K562 (cell line): ENCODE results near the gene UNC80.

ENCODE experiments used
- EP300 ChIP-seq: IDR thresholded peaks from 2 replicates; pipeline ENCODE4 v1.6.1; 2012; ENCODE audit warnings: low read length, improper control_type of control experiment
- MAFK ChIP-seq: IDR thresholded peaks from 2 replicates; pipeline ENCODE4 v1.6.1; 2011; ENCODE audit warnings: low read length, improper control_type of control experiment
- PHF20 ChIP-seq: fragments of 450-650 bp; IDR thresholded peaks from 2 replicates; pipeline ENCODE4 v1.6.1; 2018; ENCODE audit not compliant: partially characterized antibody
- POLR2A ChIP-seq: fragments of 450-650 bp; conservative IDR thresholded peaks from 2 replicates; pipeline ENCODE4 v1.6.1; 2016
- POLR2AphosphoS5 ChIP-seq: IDR thresholded peaks from 2 replicates; pipeline ENCODE4 v1.6.1; 2011; ENCODE audit warnings: mild to moderate bottlenecking, low read depth, low read length, moderate library complexity; ENCODE audit not compliant: control insufficient read depth, insufficient read depth
- PREB ChIP-seq: sonication (generic); formaldehyde crosslinking; IDR thresholded peaks from 2 replicates; pipeline ENCODE4 v1.8.1; 2023; ENCODE audit warnings: mild to moderate bottlenecking, missing genetic modification reagents
- REST ChIP-seq, 2 experiments: fragments of 450-650 bp; formaldehyde crosslinking in 1 of 2; IDR thresholded peaks; 2 replicates each; pipeline versions ENCODE4 v1.4.0 to v1.6.1; 2014 to 2020; ENCODE audit warnings: mild to moderate bottlenecking in 2 of 2, borderline replicate concordance in 1 of 2, low read depth in 1 of 2
- UBTF ChIP-seq, 2 experiments: IDR thresholded peaks; 2 replicates each; pipeline ENCODE4 v1.6.1; 2012; ENCODE audit warnings: improper control_type of control experiment in 2 of 2, low read depth in 2 of 2, low read length in 2 of 2, borderline replicate concordance in 1 of 2
- ZFX ChIP-seq: sonication (generic); formaldehyde crosslinking; IDR thresholded peaks from 2 replicates; pipeline ENCODE4 v1.8.0; 2022; ENCODE audit warnings: mild to moderate bottlenecking, missing genetic modification reagents, moderate library complexity
- TF ChIP-seq, protein P1 (sequence below): fragments of 250-450 bp; sonication (Bioruptor Pico); IDR thresholded peaks from 2 replicates; pipeline ENCODE4 v1.5.0; 2020; ENCODE audit warnings: mild to moderate bottlenecking

DNA sequence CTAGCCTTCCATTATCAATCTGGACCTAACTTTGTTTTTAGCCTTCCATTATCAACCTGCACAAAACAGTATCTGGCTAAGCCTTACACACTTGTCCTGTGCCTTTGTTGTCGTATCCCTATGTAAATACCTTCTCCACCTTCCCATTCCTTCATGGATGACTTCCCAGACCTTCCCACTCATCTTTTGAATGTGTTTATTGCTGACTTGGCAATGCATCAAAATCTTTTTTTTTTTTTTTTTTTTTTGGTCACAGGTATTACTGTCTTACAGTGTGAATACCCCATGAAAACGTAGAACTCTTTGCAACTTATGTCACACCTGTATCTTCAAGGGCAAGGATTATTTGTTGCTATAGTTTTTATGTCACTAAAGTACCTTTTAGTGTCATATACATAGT, 256.5 kb downstream of the UNC80 start:
- TF ChIP-seq, protein P1, sequence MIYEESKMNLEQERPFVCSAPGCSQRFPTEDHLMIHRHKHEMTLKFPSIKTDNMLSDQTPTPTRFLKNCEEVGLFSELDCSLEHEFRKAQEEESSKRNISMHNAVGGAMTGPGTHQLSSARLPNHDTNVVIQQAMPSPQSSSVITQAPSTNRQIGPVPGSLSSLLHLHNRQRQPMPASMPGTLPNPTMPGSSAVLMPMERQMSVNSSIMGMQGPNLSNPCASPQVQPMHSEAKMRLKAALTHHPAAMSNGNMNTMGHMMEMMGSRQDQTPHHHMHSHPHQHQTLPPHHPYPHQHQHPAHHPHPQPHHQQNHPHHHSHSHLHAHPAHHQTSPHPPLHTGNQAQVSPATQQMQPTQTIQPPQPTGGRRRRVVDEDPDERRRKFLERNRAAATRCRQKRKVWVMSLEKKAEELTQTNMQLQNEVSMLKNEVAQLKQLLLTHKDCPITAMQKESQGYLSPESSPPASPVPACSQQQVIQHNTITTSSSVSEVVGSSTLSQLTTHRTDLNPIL (CRISPR knock-in tag), result no peak
- TF ChIP-seq POLR2A (no peak), REST (IDR thresholded peaks at IDR 0.05; ENCODE audit: borderline replicate concordance) (no peak), REST (CRISPR knock-in tag; IDR thresholded peaks at IDR 0.05; ENCODE audit: low read depth) (no peak), POLR2AphosphoS5 (no peak), EP300 (no peak), PHF20 (no peak), MAFK (peak; percentile 49; the same call in 1 of the 2 replicates), PREB (no peak), UBTF (IDR thresholded peaks at IDR 0.05; ENCODE audit: borderline replicate concordance in 1 of 2, low read depth in 2 of 2, low read length in 2 of 2) (no peak), ZFX (CRISPR knock-in tag) (no peak)
